ENCODE measurements around the gene HMOX1.
"Not testable (repeated sequence)": the region's sequence is repeated elsewhere in the genome, so short reads cannot be mapped to it uniquely, and the experiment has no call there.

HMOX1 gene

DNA sequence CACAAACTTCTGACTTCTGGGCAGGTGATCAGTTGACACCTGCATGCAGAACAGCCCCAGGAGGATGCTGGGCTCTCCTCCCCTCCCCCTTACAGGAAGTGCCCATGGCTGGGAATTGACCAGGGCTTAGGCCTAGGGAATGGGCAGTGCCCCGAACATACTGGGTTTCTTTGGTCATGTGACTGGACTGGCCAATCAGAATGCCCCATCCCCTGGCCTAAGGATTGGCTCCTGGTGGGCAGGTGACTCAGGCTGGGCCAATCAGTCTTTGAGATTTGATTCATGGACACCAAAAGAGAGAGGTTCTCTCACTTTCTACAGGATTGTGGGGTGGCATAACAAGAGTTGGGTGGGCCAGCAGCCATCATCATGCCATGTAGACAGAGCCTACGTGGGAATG, 56.2 kb downstream of the HMOX1 start:
- DNase-seq, result peak; percentile 21 to 22

DNA sequence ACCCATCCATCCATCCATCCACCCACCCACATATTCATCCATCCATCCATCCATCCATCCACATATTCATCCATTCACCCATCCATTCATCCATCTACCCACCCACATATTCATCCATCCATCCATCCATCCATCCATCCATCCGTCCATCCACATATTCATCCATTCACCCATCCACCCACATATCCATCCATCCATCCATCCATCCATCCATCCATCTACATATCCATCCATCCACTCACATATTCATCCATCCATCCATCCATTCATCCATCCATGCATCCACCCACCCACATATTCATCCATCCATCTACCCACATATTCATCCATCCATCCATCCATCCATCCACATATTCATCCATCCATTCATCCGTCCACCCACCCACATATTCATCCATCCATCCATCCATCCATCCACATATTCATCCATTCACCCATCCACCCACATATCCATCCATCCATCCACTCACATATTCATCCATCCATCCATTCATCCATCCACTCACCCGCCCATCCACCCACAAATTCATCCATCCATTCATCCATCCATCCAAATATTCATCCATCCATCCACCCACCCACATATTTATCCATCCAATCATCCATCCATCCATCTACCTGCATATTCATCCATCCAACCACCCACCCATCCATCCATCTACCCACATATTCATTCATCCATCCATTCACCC, 57.9 kb downstream of the HMOX1 start:
- DNase-seq, result not testable (repeated sequence)

DNA sequence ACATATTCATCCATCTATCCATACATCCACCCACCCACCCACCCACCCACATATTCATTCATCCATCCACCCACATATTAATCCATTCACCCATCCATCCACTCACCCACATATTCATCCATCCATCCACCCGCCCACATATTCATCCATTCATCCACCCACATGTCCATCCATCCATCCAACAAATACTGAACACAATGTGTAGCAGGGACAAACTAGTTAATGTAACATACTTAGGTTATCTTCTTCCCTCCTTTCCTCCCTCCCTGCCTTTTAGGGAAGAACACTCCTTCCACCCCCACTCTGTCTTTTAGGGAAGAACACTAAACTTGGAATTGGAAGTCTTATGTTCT, 58.4 kb downstream of the HMOX1 start:
- DNase-seq, result no peak

DNA sequence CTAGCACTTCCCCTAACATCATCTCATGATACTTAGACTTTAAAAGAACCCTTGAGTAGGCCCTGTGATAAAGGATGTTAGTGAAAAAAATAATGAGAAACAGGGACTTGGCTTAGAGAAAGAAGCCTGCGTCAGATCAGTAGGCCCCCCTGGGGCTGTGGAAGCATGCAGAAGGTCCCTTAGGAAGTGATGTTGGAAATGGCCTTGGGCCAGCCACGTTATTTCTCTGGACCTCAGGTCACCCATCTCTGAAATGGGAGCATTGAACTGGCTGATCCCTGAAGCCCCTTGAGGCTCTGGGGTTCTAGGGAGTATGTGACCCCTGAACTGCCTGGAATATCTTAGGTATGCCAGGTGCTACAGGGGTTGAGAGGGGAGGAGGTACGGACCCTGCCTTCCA, 59.2 kb downstream of the HMOX1 start:
- no peak for DNase-seq

DNA sequence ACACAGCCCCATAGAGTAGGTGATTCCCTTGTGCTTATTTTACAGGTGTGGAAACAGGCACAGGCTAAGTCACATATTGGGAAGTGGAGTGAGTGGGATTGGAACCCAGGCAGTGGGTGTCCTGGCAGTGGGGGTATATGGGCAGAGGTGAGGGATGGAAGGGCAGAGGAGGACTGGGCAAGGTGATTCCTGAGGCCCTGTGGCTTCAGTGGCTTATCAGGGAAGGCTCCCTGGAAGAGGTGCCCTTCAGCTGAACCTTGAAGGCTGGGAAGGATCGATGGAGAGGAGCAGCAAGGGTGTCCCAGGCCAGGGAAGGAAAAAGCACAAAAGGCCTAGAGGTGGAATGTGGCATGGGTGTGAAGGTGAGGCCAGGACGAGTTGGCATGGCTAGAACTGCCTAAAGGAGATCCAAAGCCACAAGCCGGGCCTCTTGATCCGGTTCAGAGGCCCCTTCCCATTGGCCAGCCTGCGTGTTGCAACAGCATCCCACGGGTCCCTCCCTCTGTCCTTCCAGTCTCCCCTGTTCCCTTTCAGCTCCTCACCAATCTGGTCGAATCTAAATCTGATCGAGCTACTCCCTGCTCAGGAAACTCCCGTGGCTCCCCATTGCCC, 60.7 kb downstream of the HMOX1 start:
- no peak for DNase-seq

DNA sequence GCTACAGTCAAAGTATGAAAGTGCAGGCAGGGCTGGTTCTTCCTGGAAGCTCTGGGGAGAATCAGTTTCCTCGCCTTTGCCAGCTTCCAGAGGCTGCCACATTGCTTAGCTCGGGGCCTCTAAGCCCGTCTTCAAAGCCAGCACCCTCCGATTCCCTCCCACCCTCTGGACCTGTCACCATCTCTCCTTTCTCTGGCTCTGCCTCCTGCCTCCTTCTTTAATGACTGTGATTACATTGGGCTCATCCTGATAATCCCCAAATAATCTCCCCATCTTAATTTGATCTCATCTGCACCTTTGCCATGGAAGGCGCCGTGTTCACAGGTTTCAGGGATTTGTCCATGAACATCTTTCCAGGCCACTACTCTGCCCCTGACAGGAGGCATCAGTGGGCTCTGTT, 61.6 kb downstream of the HMOX1 start:
- DNase-seq, result no peak

DNA sequence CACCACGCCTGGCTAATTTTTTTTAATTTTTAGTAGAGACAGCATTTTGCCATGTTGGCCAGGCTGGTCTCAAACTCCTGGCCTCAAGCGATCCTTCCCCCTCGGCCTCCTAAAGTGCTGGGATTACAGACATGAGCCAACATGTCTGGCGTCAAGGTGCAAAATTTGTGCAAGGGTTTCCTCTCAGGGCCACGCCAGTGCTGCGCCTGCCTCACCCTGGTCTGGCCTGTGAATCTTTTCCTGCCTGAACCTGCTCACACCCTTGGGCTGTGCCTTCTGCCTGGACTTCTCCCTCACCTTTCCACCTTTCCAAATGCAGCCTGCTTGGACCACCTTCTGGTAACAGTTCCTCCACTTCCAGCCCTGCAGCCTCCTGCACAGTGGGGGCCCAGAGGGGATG, 62.4 kb downstream of the HMOX1 start:
- DNase-seq, result no peak
